ENCODE data around the gene KRT8. TPM values are rescaled to one million over a fixed set of nuclear protein-coding genes. Genes with fewer than 3 reads are reported as not detected.
A peak's percentile ranks its signal among the peaks of the same experiment; 100 is the strongest.
"Not testable (repeated sequence)": the region's sequence is repeated elsewhere in the genome, so short reads cannot be mapped to it uniquely, and the experiment has no call there.

Gene KRT8
- polyA plus RNA-seq, 1 donor from 2014 or later = not detected

GRCh38 chr12:52857500-52857899, 47.4 kb downstream of the KRT8 start:
- no peaks in the 10 kb centered on the region for H3K4me1 Mint-ChIP-seq
- H3K27ac Mint-ChIP-seq = no peak overlapping the region
- no peaks in the 10 kb centered on the region for H3K36me3 Mint-ChIP-seq
- no peak overlapping the region for H3K4me3 Mint-ChIP-seq
- peaks cover 12% of the 10 kb centered on the region for H3K27me3 Mint-ChIP-seq
- peaks cover 0 to 4% (median 0%) of the 10 kb centered on the region in 3 donors for H3K9me3 Mint-ChIP-seq

- Mint-ChIP-seq H3K36me3 (no peaks in the 10 kb centered on the region), H3K4me3 (no peak overlapping the region), H3K27ac (no peak overlapping the region), H3K9me3 (peaks cover 0 to 4% (median 0%) of the 10 kb centered on the region in 3 donors), H3K27me3 (peaks cover 19% of the 10 kb centered on the region), H3K4me1 (no peaks in the 10 kb centered on the region)
These were observed 48.1 kb downstream of the KRT8 start for GRCh38 chr12:52856787-52857186.

- H3K36me3 Mint-ChIP-seq, H3K4me1 Mint-ChIP-seq, H3K4me3 Mint-ChIP-seq, H3K27ac Mint-ChIP-seq, H3K9me3 Mint-ChIP-seq: not testable (repeated sequence)
- H3K27me3 Mint-ChIP-seq = peaks cover 24% of the 10 kb centered on the region
These were observed 48.8 kb downstream of the KRT8 start for GRCh38 chr12:52856077-52856476.

- Mint-ChIP-seq H3K36me3 (no peaks in the 10 kb centered on the region), H3K4me1 (peaks cover 0 to 4% (median 3%) of the 10 kb centered on the region in 3 donors), H3K27me3 (peaks cover 29% of the 10 kb centered on the region), H3K27ac (no peak overlapping the region), H3K9me3 (peaks cover 0 to 4% (median 0%) of the 10 kb centered on the region in 3 donors), H3K4me3 (no peak overlapping the region)
These were observed 53.1 kb downstream of the KRT8 start for GRCh38 chr12:52851787-52852186.

GRCh38 chr12:52850681-52851080, 54.2 kb downstream of the KRT8 start:
- H3K27ac Mint-ChIP-seq = no peak overlapping the region
- peaks cover 27% of the 10 kb centered on the region for H3K27me3 Mint-ChIP-seq
- peak overlapping the region in 1 of 4 donors; percentile 31 for H3K4me3 Mint-ChIP-seq
- H3K36me3 Mint-ChIP-seq = no peaks in the 10 kb centered on the region
- H3K4me1 Mint-ChIP-seq = peaks cover 0 to 4% (median 3%) of the 10 kb centered on the region in 3 donors
- peaks cover 0 to 1% (median 0%) of the 10 kb centered on the region in 3 donors for H3K9me3 Mint-ChIP-seq

DNA sequence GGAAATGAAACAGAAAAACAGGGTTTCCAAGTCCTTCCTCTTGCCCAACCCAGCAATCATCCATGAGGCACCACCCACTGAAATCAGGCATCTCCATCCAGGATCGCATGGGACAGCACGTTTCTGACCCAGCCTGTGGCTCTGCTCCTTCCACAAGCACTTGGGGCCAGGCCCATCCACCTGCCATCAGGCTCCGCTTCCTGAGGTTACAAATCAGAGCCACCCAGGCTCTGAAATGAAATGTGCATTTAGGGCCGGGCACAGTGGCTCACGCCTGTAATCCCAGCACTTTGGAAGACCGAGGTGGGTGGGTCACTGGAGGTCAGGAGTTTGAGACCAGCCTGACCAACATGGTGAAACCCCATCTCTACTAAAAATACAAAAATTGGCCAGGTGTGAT, 55.4 kb downstream of the KRT8 start:
- Mint-ChIP-seq H3K27ac (no peak overlapping the region), H3K36me3 (peaks cover 2% of the 10 kb centered on the region), H3K4me1 (peaks cover 0 to 4% (median 3%) of the 10 kb centered on the region in 3 donors), H3K4me3 (no peak overlapping the region), H3K27me3 (peaks cover 24% of the 10 kb centered on the region), H3K9me3 (no peaks in the 10 kb centered on the region)

DNA sequence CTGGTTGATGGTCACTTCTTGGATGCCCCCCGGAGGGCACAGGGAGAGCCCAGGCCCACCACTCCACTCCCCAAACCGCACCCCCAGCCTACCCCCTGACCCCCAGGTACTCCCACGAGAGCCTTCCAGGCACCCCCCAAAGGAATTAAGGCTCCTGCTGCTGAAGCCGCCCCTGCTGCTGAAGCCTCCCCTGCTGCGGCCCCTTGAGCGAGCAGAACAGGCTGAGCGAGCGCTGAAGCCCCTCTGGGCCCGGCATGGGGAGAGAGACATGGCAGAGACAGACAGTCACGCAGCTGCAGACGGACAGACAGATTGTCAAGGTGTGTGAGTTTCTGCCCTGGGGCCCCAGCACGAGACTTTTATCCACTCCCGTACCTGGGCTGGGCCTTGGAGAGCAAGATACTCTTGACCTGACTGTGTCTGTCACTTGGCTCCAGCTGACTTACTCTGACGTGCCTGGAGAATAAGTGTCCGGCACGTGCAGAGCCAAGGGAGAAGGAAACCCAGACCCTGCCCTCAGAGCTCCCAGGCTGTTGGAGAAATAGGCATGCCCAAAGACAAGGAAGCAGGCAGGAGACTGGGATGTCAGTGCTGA, 56.1 kb downstream of the KRT8 start, which contains the start of gene KRT78:
Gene KRT78, minus strand, starts transcription at position 334 of the 595 bp plus-strand sequence. Its CDS starts 64 bp downstream, at position 270.
- Mint-ChIP-seq H3K27ac (no peak within 1 kb of the TSS), H3K27me3 (peaks cover 23% of the 10 kb centered on the region), H3K9me3 (no peaks in the 10 kb centered on the region), H3K4me3 (no peak within 1 kb of the TSS), H3K4me1 (peaks cover 0 to 4% (median 3%) of the 10 kb centered on the region in 3 donors), H3K36me3 (peaks cover 2% of the 10 kb centered on the region)

- H3K27ac Mint-ChIP-seq = no peak overlapping the region
- H3K4me1 Mint-ChIP-seq = peaks cover 0 to 4% (median 3%) of the 10 kb centered on the region in 3 donors
- peaks cover 22% of the 10 kb centered on the region for H3K27me3 Mint-ChIP-seq
- no peaks in the 10 kb centered on the region for H3K9me3 Mint-ChIP-seq
- peaks cover 2% of the 10 kb centered on the region for H3K36me3 Mint-ChIP-seq
- no peak overlapping the region for H3K4me3 Mint-ChIP-seq
These were observed 57.4 kb downstream of the KRT8 start for GRCh38 chr12:52847335-52848102.

Other genes with a start within 250 kb of the KRT8 start
- gene KRT1, start 224.7 kb downstream of the KRT8 start, polyA plus RNA-seq = 0.25 TPM
- gene KRT77, start 201.6 kb downstream of the KRT8 start, polyA plus RNA-seq = not detected
- not detected for gene KRT76, start 127.7 kb downstream of the KRT8 start, polyA plus RNA-seq
- not detected for gene KRT3, start 109.0 kb downstream of the KRT8 start, polyA plus RNA-seq
- gene KRT4, start 91.0 kb downstream of the KRT8 start, polyA plus RNA-seq = not detected
- not detected for gene KRT79, start 70.8 kb downstream of the KRT8 start, polyA plus RNA-seq
- not detected for gene KRT78, start 56.1 kb downstream of the KRT8 start, polyA plus RNA-seq
- gene KRT18, start 44.0 kb upstream of the KRT8 start, polyA plus RNA-seq = 2.6 TPM
- gene EIF4B, start 101.4 kb upstream of the KRT8 start, polyA plus RNA-seq = 104 TPM
- not detected for gene TNS2, start 145.0 kb upstream of the KRT8 start, polyA plus RNA-seq
- gene SPRYD3, start 174.3 kb upstream of the KRT8 start, polyA plus RNA-seq = 30.4 TPM
- gene IGFBP6, start 192.6 kb upstream of the KRT8 start, polyA plus RNA-seq = 1.0 TPM
- gene SOAT2, start 198.4 kb upstream of the KRT8 start, polyA plus RNA-seq = not detected

Data from IgD-negative memory B cell (primary cell).